GM18907 (cell line): ENCODE results near the gene ULK2.
"Not testable (repeated sequence)": the region's sequence is repeated elsewhere in the genome, so short reads cannot be mapped to it uniquely, and the experiment has no call there.

Experiments used
- ATAC-seq: cut with Tn5 transposase; IDR thresholded peaks from one replicate; pipeline ENCODE4 v1.9.1; 2021; ENCODE audit warnings: mild to moderate bottlenecking, moderate library complexity; ENCODE audit not compliant: unreplicated experiment

ULK2 gene

DNA sequence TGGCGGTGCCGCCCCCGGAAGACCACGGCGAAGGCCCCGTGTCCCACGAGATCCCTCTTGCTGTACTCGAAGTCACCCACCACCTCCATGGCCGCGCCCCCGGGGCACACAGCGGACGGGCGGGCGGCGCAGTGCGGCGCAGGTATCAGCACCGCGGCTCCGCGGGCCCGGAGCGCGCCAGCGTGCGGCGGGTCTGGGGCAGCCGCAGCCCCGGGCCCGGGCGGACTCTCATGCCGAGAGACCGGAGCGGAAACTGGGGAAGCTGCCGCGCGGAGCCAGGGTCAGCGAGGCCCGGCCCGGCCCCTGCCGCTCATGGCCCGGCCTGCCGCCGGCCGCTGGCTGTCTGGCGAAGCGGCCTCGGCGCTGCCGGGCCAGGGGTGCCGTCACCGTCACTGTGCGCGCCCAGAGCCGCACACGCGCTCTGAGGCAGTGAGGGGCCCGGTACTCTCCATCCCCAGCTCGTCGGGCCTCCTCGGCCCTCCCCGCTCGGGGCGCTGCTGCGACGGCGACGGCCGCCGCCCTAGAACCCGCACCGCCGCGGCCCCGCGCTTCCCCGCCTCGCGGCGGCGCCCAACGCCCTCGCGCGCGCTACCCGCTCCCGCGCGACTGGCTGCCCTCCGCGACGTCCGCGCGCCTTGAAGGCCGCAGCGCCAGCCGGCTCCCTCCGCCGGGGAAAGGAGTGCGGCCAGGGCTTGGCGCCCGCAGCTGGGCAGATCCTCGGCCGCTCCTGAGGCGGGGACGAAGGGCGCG lies at the start of gene ULK2:
Gene ULK2 (minus strand): TSS at position 608 of the 750 bp plus-strand sequence. CDS start 519 bp downstream, at position 89.
- peak; percentile 54 for ATAC-seq

DNA sequence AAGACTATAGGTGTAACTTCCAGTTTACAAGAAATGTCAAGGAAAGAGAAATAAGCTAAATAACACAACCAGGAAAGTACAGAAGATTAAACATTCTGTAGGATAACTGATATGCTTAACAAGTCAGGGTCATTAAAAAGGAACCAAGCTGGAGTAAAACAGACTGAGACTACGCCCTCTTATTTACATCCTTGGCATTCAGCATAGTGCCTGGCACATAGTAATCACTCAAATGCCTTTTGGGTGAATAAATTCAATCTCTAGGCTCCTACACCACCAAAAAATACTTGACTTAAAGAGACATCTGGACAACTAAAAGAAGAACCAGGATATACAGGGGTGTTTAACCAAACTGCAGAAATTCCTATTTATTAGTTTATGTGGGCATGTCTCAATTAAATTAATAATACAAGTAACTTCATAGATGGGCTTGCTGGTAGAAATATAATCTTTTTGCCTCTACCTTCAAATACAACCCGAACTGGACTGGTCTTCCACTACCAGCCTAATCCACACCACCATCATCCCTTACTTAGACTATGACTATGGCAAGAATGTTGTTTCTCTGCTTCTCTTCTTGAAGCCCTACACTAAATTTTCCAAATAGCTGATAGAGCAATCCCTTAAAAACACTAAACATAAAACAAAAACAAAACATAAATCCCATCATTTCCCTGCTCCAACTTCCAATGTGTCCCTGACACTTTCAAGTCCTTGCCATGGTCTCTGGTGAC lies 47.7 kb upstream of the ULK2 start:
- ATAC-seq = no peak

DNA sequence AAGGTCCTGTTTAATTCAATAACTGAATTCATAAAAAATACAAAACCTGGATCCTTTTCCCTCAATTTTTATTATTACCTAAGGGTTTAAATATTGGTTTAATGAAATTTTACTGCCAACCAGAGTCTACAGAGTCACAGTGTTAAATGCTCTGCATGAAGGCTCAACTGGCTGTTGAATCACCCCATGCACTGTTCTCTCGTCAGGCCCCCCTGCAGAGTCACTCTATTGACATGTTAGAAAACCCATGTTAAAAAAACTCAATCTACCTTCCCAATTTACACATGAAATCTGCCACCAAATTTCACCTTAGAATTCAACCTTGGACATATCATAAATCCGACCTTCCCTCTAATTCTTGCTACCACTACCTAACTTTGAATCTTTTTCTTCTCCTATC lies 43.3 kb upstream of the ULK2 start:
- ATAC-seq = no peak

DNA sequence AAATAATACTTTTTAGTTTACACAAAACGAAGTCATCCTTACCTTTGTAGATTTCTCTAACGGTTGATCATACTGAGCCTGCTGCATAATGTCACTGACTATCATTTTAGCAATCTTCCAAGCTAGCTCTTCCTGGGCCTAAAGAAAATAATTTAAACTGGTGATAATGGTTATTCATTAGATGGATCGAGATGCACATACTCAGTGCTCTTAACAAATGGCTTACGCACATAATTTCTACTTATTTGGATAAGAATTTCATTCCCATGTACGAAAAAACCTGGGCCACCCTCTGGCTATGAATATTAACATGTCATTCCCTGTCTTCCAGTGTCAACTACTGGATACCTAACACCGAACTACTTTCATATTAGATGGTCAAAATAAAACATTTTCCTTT lies 41.4 kb upstream of the ULK2 start:
- ATAC-seq = no peak

DNA sequence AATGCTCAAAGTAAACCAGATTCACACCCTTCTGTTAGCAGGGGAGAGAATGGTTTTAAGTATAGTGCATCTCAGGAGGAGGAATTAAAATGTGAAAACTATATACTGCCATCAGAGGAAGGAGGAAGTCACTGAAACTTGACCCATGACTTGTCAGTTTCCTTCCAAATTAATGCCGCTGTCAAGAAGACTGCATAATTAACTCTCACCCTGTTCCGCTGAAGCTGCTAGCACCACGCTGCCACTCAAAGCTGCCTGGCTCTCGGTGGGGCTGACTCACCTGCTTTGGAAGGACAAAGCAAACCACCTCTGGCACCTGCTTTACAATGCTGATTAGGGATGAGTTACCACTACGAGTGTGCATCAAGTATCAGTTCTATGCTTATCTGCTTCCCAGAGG lies 37.8 kb upstream of the ULK2 start:
- no peak for ATAC-seq

DNA sequence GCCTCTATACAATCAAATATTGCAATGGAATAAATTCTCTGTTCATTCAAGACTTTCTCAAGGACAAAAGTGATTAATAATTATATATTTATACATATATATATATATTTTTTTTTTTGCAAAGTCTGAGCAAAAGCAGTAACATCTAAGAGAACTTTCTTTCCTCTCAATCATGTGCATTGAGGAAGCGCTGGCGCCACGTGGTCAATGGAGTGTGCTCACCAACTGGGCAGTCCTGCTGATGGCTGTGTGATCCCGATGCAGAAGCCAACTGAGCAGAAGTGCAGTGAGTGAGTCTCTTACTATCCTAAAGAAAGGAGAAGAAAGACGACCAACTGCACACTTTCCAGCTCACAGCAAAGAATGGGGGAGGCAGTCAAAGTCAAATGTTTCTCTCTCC lies 37.2 kb upstream of the ULK2 start:
- ATAC-seq = no peak

DNA sequence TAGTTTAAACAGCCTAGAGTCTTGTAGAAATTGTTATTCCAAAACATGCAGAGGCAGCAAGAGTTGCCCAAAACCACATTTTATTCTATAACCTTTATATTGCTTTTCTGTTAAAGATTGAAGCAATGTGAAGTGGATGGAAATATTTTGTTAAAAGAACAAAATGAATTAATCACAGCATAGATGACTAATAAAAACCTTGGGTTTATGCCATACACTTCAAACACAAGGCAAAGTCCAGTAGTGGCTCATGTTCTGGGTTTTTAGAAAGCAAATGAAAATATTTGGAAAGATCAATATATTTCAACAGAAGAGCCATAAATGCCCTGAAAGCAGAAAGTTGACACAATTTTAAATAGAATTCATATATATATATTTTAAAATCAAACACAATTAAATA lies 36.7 kb upstream of the ULK2 start:
- ATAC-seq = no peak

DNA sequence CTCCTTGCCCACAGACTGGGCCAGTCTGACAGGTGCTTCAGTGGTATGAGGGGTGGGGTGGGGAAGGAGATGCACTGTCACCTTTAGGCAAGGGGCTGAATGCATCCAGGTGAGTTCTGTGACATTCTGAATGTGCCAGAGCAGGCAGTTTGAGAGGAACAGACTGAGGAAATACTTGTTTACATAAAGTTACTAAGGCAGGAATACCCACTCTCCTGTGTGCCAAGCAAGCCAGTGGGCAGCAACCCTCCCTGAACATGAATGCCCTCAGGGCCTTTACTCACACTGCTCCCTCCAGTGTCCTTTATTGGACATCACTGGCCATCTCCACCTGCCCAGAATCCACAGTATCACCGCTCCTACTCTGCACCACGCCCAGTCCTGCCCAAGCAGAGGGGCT lies 33.1 kb upstream of the ULK2 start:
- no peak for ATAC-seq

DNA sequence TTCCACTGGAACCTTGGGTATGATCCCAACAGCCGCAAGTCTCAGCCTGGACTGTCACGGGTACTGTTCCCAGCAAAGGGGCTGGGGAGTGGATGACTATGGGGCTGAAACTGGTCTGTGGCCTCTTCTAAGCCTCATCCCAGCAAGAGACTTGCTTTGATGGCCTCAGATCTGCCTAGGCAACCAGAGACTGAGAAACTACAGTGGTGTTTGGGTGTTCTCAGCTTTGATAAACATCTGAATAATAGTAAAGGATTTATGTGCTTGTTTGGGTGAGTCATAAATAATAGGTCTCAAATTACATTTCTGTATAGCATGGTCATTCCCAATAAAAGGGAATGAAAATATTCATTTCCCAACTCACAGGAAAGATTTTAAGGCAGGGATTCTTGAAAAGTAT lies 30.2 kb upstream of the ULK2 start:
- ATAC-seq = no peak

DNA sequence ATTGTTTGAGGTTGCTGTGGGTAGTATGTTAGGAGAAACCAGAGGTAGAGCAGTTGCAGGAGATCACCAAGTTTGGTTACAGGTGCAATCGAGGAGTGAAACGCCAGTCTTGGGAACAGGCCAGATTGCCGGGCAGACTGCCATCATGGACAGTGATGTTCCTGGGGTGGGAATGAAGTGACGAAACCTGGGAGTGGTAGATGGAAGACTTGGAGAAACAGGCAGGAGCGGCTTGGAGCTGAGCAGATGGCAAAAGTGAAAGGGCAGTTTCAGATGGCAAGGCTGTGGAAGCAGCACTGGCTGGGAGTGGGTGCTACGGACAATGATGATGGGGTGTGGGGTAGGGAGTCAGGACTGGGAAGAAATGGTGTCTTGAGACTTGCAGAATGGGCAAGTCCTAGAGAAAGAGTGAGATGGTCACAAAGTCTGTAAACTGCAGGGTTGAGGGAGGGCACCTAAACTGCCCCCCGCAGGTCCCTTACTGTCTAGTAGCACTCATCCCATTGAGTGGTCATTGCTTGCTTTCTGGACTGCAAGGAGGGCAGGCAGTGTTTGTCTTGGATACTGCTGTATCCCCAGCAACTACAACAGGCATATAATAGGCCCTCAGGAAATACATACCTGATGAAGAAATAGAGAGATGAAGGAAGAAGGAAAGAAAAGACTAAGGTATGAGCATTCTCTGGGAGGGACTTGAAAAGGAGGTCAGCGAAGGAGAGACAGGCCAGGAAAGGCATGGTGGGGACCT lies 29.5 kb upstream of the ULK2 start:
- no peak for ATAC-seq

DNA sequence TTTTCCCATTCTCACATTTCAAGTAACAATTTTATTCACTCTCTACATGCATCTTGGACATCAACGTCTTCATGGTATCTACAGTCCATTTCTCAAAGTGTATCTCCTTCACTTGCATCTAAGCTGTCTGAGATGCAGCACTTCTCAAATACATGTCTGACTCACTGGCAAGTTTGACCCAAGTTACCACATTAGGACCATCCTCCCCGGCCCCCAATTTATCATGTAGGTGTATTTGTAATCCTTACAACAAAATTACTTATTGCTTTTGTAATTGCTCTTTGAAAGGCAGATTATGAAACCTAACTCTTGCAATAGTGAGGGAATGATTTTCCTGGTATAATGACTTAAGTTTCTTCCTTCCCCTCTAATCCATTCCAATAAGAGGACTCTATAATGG lies 28.9 kb upstream of the ULK2 start:
- no peak for ATAC-seq

DNA sequence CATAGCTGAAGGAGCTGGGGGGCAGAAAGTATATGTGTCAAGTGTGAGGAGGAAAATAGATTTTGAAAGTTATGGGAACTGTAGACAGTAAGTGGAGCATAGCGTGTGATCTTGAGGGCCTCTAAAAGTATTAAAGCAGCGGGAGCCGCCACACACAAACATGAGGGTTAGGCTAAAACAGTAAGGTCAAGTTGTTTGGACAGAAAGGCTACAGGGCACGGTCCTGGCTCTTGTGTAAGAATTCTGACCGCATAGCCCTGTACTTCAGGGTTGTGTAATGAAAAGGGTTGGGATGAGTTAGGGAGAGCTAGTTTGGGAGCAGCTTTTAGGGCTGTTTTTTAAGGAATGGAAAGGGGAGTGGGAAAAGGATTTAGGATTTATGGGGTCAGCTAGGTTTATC lies 22.8 kb upstream of the ULK2 start:
- ATAC-seq = not testable (repeated sequence)

DNA sequence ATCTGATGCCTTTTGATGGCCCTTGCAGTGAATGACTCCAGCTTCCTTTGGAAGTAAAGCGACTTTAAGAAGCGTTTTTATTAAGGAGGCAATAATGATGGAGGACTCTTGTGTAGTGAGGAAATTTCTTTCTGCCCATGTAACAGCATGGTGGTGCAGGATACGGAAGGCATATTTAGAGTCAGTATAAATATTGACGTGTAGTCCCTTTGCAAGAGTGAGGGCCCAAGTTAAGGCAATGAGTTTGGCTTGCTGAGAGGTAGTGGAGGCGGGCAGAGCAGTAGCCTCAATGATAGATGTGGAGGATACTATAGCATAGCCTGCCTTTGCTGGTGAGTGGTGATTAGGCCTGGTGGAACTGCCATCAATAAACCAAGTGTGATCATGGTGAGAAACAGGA lies 22.3 kb upstream of the ULK2 start:
- ATAC-seq = not testable (repeated sequence)

DNA sequence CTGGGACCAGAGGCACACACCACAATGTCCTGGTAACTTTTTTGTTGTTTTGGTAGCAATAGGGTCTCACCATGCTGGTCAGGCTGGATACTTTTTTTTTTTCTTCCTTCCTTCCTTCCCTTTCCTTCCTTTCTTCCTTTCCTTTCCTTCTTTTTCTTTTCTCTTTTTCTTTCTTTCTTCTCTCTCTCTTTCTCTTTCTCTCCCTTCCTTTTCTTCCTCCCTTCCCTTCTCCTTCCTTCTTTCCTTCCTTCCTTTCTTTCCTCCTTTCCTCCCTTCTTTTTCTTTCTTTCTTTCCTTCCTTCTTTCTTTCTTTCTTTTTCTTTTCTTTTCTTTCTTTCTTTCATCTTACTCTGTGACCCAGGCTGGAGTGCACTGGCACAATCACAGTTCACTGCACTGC lies 18.4 kb upstream of the ULK2 start:
- ATAC-seq = no peak

DNA sequence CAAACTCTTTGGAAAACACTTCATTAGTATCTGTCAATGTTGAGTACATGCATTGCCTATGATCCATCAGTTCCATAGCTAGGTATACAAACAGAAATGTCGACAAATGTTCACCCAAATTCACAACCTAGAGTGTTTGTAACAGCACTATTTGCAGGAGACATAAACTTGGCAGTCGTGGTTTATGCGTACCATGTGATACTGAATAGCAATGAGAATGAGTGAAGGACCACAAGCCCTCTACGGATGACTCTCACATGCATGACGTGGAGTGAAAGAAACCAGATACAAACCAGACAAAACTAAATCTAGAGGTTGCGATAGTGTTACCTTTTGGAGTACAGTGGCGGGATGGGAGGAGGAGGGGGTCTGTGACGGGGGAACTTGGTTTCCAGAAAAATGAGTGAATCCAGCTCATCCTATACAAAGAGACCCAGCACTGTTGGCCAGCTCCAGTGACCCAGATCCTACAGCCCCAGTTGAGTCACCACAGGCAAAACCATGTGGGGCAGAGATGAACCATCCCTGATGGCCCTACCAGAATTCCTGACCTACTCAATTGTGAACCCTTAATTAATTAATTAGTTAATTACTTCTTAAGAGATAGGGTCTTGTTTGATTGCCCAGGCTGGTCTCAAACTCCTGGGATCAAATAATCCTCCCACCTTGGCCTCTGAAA lies 15.9 kb upstream of the ULK2 start:
- ATAC-seq = no peak

DNA sequence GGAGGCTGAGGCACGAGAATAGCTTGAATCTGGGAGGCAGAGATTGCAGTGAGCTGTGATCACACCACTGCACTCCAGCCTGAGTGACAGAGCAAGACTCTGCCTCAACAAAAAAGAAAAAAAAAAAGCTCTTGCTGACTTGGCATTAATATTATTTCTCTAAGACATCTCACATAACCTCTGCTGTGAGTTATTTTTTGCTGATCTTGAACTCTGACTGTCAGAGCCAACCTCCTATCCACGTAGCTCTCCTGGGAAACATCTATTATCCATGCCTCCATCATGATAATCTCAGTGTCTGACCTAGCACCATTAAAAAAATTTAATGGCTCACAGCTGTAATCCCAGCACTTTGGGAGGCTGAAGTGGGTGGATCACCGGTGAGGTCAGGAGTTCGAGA lies 12.7 kb upstream of the ULK2 start:
- ATAC-seq = no peak

DNA sequence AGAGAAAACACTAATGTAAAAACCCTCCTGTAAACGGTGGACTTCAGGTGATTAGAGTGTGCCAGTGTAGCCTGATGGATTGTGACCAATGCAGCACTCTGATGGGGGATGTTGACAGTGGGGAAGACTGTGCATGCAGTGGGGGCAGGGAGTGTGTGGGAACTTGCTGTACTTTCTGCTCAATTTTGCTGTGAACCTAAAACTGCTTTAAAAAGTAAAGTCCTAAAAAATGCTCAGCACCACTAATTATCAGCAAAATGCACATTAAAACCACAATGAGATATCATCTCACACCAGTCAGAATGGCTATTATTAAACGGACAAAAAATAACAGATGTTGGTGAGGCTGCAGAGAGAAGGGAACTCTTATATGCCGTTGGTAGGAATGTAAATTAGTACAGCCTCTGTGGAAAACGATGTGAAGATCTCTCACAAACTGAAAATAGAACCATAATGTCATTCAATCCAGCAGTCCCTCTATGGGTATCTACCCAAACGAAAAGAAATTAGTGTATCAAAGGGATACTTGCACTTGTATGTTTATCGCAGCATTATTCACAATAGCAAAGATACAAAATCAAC lies 9.7 kb upstream of the ULK2 start:
- ATAC-seq = no peak

DNA sequence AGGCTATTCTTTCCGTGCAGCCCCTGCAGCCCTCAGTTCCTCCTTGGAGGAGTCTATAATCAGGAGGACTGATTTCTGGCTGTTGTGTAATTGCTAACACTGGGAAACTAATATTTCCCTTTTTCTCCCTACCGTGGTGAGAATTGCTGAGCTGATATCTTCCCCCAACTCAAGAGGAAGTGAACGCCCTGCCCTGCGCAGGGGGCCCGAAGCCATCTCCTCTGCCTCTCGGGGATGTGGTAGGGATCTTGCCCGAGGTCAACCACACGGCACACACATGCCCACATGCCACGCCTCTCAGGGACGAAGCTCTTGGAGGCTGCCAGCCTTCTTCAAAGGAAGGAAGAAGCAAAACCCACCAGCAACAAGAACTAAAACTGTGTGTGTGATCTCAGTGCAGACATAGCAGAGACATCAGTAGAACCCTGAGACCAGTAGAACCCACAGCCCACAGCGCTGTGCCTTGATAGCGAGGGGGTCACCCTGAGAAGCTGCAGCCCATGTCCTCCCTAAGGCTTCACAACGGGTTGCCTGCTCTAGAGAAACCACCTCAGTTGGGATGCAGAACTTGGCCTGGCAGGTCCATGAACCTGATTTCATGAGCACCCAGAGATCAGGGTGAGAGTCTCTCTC lies 8.9 kb upstream of the ULK2 start:
- ATAC-seq = no peak

DNA sequence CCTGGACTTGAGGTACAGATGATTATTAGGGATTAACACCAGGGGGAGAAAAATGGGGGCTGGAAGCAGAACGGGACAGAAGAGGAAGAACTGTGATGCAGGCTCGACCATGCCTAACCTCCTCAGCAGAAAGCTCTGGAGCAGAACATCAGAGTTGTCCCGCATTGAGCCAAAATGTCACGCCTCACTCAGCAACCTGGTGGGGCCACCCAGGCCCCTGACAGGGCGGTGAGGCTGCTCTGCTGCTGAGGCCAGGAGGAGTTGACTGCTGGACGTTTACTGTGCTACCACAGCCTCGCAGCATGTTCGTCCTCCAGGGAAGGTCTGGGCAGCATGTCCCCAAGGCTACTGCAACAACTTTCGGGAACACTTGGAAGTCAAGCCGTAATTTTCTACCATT lies 6.5 kb upstream of the ULK2 start:
- ATAC-seq = no peak

DNA sequence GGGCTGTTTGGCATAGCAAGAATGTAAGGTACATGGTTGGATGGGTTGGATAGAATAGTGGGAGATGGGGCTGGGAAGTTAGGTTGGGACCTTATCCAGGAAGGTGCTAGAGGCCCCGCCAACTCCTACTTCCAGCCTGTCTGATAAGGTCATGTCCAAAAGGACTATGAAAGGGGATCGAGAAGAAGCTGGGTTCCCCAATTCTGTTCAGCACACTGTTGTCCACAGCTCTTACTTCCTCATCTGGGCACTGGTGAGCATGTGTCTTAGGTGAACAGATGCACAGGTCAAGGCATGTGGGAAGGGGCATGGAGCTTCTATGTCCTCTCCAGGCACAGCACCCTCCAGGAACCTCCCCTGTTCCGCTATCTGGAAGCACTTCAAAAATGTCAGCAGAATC lies 5.6 kb upstream of the ULK2 start:
- no peak for ATAC-seq

DNA sequence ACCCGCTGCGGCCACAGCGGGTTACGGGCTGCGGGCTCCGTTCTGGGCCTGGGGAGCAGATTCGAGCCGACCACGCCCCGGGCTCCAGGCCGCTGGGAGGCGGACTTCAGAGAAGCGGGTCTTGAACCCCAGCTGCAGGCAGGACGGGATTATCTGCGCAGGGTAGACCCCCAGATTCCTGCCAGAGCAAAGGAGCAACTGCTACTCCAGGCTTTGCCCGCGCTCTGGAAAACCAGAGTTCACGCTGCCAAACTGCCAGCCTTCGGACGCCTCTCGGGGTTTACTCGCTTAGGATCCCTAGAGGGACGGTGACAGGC lies 301 bp upstream of the ULK2 start:
- no peak for ATAC-seq
